Measurements from ENCODE around the gene SRGAP1. TPM values are rescaled to one million over a fixed set of nuclear protein-coding genes. Genes with fewer than 3 reads are reported as not detected.

Gene SRGAP1
- total and polyA plus RNA-seq, 9 of the 15 experiments (the other 6 are each of a cell fraction or from before 2014, with no cell fraction given), result 0.01 to 0.13 (median 0.04) TPM; not detected in 3

DNA sequence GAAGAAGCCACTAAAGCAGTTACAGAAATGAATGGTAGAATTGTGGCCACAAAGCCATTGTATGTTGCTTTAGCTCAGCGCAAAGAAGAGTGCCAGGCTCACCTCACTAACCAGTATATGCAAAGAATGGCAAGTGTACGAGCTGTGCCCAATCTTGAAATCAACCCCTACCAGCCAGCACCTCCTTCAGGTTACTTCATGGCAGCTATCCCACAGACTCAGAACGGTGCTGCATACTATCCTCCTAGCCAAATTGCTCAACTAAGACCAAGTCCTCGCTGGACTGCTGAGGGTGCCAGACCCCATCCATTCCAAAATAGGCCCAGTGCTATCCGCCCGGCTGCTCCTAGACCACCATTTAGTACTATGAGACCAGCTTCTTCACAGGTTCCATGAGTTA is 21.5 kb upstream of the SRGAP1 start:
- ChIA-PET CTCF (ENCODE audit: low intra/inter-chr PET ratio) (no interaction called here), POLR2A (interaction anchor here (0.6 kb wide), 1 partner anchor 19 kb away, joined by 3 read pairs; no protein-coding TSS in a partner anchor)
- no peak for FAIRE-seq
- no peaks in the 10 kb centered on the region for H3K36me3 ChIP-seq (ENCODE audit: control insufficient read depth, insufficient read depth, low read length)
- H4K20me1 ChIP-seq (replicated peaks; ENCODE audit: control insufficient read depth, insufficient read depth, low read length), result no peaks in the 10 kb centered on the region
- no peak for DNase-seq (ENCODE audit: extremely low read depth in 1 of 4, low spot score in 3 of 4)
- H3K27ac ChIP-seq (ENCODE audit: extremely low read depth, low read depth, low read length), result no peak overlapping the region
- no peaks in the 10 kb centered on the region for H3K79me2 ChIP-seq (ENCODE audit: control insufficient read depth, insufficient read depth, low read length)
- in situ Hi-C loops (cut with MboI), result loop anchor here (25.0 kb wide), 1 partner anchor 411 kb away; no protein-coding TSS in a partner anchor
- H3K9ac ChIP-seq (ENCODE audit: insufficient read depth in 1 of 2, low read depth in 2 of 2, low read length in 2 of 2), result no peak overlapping the region
- no peaks in the 10 kb centered on the region for H3K9me3 ChIP-seq (replicated peaks; ENCODE audit: control insufficient read depth, insufficient read depth, low read depth, low read length)
- intact Hi-C loops (cut with micrococcal nuclease), result no loop called here
- H3K4me2 ChIP-seq (ENCODE audit: insufficient read depth, low read length), result no peak overlapping the region
- peaks cover 0 to 5% of the 10 kb centered on the region in 2 experiments; a peak in 1 of 5 replicates for H3K4me1 ChIP-seq (replicated peaks in 1 of 2; ENCODE audit: control insufficient read depth in 2 of 2, insufficient read depth in 2 of 2, low read length in 2 of 2)
- 1% methylated on average over 6 of the region's 6 CpGs for WGBS (ENCODE audit: insufficient coverage, low coverage, missing lambda C conversion rate)
- peaks cover 4 to 19% of the 10 kb centered on the region in 2 experiments; a peak in 4 of 5 replicates for H3K27me3 ChIP-seq (ENCODE audit: control insufficient read depth in 2 of 2, insufficient read depth in 2 of 2, low read length in 2 of 2)
- H2AFZ ChIP-seq (ENCODE audit: low read depth, low read length), result no peak overlapping the region
- ATAC-seq, result no peak
- no TSS peak for BruUV-seq (replicated peaks)
- H3K9me1 ChIP-seq (ENCODE audit: control insufficient read depth, insufficient read depth, low read length), result no peaks in the 10 kb centered on the region
- no peak overlapping the region for H3K4me3 ChIP-seq
- TF ChIP-seq ZNF384 (IDR thresholded peaks at IDR 0.05; ENCODE audit: low read depth, low read length), result no peak
- no peak for TF ChIP-seq LEF1 (IDR thresholded peaks at IDR 0.05)
- no peak for TF ChIP-seq ETV1 (tag; conservative IDR thresholded peaks at IDR 0.05; ENCODE audit: low read depth)
- TF ChIP-seq NFIC (IDR thresholded peaks at IDR 0.05), result no peak
- TF ChIP-seq ZNF583 (CRISPR knock-in tag; IDR thresholded peaks at IDR 0.05), result no peak
- no peak for TF ChIP-seq CREB1 (IDR thresholded peaks at IDR 0.05)
- no peak for TF ChIP-seq CREB1 (CRISPR knock-in tag; IDR thresholded peaks at IDR 0.05)
- no peak for TF ChIP-seq NFE2 (IDR thresholded peaks at IDR 0.05; ENCODE audit: low read depth)
- TF ChIP-seq ZSCAN29 (IDR thresholded peaks at IDR 0.05), result no peak
- TF ChIP-seq, protein P1, sequence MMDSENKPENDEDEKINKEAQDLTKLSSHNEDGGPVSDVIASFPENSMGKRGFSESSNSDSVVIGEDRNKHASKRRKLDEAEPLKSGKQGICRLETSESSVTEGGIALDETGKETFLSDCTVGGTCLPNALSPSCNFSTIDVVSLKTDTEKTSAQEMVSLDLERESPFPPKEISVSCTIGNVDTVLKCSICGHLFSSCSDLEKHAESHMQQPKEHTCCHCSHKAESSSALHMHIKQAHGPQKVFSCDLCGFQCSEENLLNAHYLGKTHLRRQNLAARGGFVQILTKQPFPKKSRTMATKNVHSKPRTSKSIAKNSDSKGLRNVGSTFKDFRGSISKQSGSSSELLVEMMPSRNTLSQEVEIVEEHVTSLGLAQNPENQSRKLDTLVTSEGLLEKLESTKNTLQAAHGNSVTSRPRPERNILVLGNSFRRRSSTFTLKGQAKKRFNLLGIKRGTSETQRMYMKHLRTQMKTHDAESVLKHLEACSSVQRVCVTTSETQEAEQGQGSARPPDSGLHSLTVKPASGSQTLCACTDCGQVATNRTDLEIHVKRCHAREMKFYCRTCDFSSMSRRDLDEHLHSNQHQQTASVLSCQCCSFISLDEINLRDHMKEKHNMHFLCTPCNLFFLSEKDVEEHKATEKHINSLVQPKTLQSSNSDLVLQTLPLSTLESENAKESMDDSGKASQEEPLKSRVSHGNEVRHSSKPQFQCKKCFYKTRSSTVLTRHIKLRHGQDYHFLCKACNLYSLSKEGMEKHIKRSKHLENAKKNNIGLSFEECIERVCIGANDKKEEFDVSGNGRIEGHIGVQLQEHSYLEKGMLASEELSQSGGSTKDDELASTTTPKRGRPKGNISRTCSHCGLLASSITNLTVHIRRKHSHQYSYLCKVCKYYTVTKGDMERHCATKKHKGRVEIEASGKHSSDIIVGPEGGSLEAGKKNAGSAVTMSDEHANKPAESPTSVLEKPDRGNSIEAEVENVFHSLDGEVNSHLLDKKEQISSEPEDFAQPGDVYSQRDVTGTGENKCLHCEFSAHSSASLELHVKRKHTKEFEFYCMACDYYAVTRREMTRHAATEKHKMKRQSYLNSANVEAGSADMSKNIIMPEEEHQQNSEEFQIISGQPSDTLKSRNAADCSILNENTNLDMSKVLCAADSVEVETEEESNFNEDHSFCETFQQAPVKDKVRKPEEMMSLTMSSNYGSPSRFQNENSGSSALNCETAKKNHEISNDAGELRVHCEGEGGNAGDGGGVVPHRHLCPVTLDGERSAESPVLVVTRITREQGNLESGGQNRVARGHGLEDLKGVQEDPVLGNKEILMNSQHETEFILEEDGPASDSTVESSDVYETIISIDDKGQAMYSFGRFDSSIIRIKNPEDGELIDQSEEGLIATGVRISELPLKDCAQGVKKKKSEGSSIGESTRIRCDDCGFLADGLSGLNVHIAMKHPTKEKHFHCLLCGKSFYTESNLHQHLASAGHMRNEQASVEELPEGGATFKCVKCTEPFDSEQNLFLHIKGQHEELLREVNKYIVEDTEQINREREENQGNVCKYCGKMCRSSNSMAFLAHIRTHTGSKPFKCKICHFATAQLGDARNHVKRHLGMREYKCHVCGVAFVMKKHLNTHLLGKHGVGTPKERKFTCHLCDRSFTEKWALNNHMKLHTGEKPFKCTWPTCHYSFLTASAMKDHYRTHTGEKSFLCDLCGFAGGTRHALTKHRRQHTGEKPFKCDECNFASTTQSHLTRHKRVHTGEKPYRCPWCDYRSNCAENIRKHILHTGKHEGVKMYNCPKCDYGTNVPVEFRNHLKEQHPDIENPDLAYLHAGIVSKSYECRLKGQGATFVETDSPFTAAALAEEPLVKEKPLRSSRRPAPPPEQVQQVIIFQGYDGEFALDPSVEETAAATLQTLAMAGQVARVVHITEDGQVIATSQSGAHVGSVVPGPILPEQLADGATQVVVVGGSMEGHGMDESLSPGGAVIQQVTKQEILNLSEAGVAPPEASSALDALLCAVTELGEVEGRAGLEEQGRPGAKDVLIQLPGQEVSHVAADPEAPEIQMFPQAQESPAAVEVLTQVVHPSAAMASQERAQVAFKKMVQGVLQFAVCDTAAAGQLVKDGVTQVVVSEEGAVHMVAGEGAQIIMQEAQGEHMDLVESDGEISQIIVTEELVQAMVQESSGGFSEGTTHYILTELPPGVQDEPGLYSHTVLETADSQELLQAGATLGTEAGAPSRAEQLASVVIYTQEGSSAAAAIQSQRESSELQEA (IDR thresholded peaks at IDR 0.05; ENCODE audit: low read depth), result no peak
- TF ChIP-seq MAFF (IDR thresholded peaks at IDR 0.05; ENCODE audit: low read length), result no peak
- TF ChIP-seq CREBBP (IDR thresholded peaks at IDR 0.05; ENCODE audit: low read depth, low read length), result no peak
- no peak for TF ChIP-seq SMAD3 (CRISPR knock-in tag; conservative IDR thresholded peaks at IDR 0.05)
- TF ChIP-seq, protein P2, sequence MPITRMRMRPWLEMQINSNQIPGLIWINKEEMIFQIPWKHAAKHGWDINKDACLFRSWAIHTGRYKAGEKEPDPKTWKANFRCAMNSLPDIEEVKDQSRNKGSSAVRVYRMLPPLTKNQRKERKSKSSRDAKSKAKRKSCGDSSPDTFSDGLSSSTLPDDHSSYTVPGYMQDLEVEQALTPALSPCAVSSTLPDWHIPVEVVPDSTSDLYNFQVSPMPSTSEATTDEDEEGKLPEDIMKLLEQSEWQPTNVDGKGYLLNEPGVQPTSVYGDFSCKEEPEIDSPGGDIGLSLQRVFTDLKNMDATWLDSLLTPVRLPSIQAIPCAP (CRISPR knock-in tag; IDR thresholded peaks at IDR 0.05; ENCODE audit: borderline replicate concordance), result no peak
- no peak for TF ChIP-seq TAF15 (IDR thresholded peaks at IDR 0.05; ENCODE audit: low read depth, low read length)
- no peak for TF ChIP-seq CBX8 (IDR thresholded peaks at IDR 0.05; ENCODE audit: borderline replicate concordance, extremely low read depth, low read depth, low read length, poor library complexity, severe bottlenecking)
- no peak for TF ChIP-seq SREBF1 (IDR thresholded peaks at IDR 0.05; ENCODE audit: borderline replicate concordance, low read depth, low read length)

Measured in K562 (cell line).